Neural crest cell (in vitro differentiated cells): ENCODE data around the gene LIPT2. TPM values are rescaled to one million over a fixed set of nuclear protein-coding genes. Genes with fewer than 3 reads are reported as not detected.

Experiments
- DNase-seq: peaks from one replicate; pipeline ENCODE4 v3.0.0; 2021; ENCODE audit warnings: low read depth, mixed read lengths, low spot score
- H3K27ac Mint-ChIP-seq: one replicate; pipeline ENCODE4 v1.8.0; 2021; ENCODE audit warnings: mild to moderate bottlenecking, mixed read lengths; ENCODE audit not compliant: unreplicated experiment
- H3K27me3 Mint-ChIP-seq: 2 replicates; pipeline ENCODE4 v1.8.0; 2021; ENCODE audit warnings: low read depth, mild to moderate bottlenecking, mixed read lengths
- H3K36me3 Mint-ChIP-seq: 2 replicates; pipeline ENCODE4 v1.8.0; 2021; ENCODE audit warnings: low read depth, mild to moderate bottlenecking, mixed read lengths
- H3K4me1 Mint-ChIP-seq: 2 replicates; pipeline ENCODE4 v1.8.0; 2021; ENCODE audit warnings: mixed read lengths
- H3K4me3 Mint-ChIP-seq: one replicate; pipeline ENCODE4 v1.8.0; 2021; ENCODE audit warnings: mild to moderate bottlenecking, mixed read lengths
- H3K9me3 Mint-ChIP-seq: 2 replicates; pipeline ENCODE4 v1.8.0; 2021; ENCODE audit warnings: mixed read lengths
- CTCF ChIP-seq: fragments of 200-600 bp; sonication (generic); conservative IDR thresholded peaks from 2 replicates; pipeline ENCODE4 v1.5.0; 2021; ENCODE audit warnings: antibody characterized with exemption, mild to moderate bottlenecking
- total RNA-seq: library from RNA; stranded (reverse); gene quantifications from 2 replicates; pipeline ENCODE4 v1.2.1, GENCODE V29; 2021

LIPT2 gene
- total RNA-seq, 1 donor from 2014 or later: 8.6 TPM

GRCh38 chr11:74473382-74474173 lies 19.9 kb downstream of the LIPT2 start:
- Mint-ChIP-seq H3K4me1 (no peaks in the 10 kb centered on the region), H3K27ac (peak overlapping the region; percentile 24), H3K4me3 (no peak overlapping the region), H3K27me3 (peaks cover 2% of the 10 kb centered on the region), H3K36me3 (no peaks in the 10 kb centered on the region), H3K9me3 (no peaks in the 10 kb centered on the region)
- DNase-seq: no peak
- no peak for TF ChIP-seq CTCF

- Mint-ChIP-seq H3K36me3 (no peaks in the 10 kb centered on the region), H3K4me3 (no peak overlapping the region), H3K27me3 (peaks cover 13% of the 10 kb centered on the region), H3K27ac (no peak overlapping the region), H3K9me3 (no peaks in the 10 kb centered on the region), H3K4me1 (peaks cover 10% of the 10 kb centered on the region)
- DNase-seq: no peak
- TF ChIP-seq CTCF: no peak
Observed at GRCh38 chr11:74471668-74472429, 21.7 kb downstream of the LIPT2 start.

GRCh38 chr11:74471037-74471436 lies 22.5 kb downstream of the LIPT2 start:
- no peak overlapping the region for H3K4me3 Mint-ChIP-seq
- H3K4me1 Mint-ChIP-seq: peaks cover 10% of the 10 kb centered on the region
- no peak for DNase-seq
- no peak overlapping the region for H3K27ac Mint-ChIP-seq
- no peak for TF ChIP-seq CTCF
- H3K27me3 Mint-ChIP-seq: peaks cover 17% of the 10 kb centered on the region
- H3K36me3 Mint-ChIP-seq: no peaks in the 10 kb centered on the region
- no peaks in the 10 kb centered on the region for H3K9me3 Mint-ChIP-seq

- H3K27ac Mint-ChIP-seq: no peak overlapping the region
- peaks cover 17% of the 10 kb centered on the region for H3K27me3 Mint-ChIP-seq
- TF ChIP-seq CTCF: no peak
- no peaks in the 10 kb centered on the region for H3K36me3 Mint-ChIP-seq
- H3K4me3 Mint-ChIP-seq: no peak overlapping the region
- peaks cover 10% of the 10 kb centered on the region for H3K4me1 Mint-ChIP-seq
- DNase-seq: no peak
- H3K9me3 Mint-ChIP-seq: no peaks in the 10 kb centered on the region
Observed at GRCh38 chr11:74470526-74470925, 23.0 kb downstream of the LIPT2 start.

- no peak overlapping the region for H3K4me3 Mint-ChIP-seq
- H3K27me3 Mint-ChIP-seq: peaks cover 17% of the 10 kb centered on the region
- TF ChIP-seq CTCF: no peak
- H3K4me1 Mint-ChIP-seq: peaks cover 10% of the 10 kb centered on the region
- no peaks in the 10 kb centered on the region for H3K36me3 Mint-ChIP-seq
- no peak for DNase-seq
- no peak overlapping the region for H3K27ac Mint-ChIP-seq
- no peaks in the 10 kb centered on the region for H3K9me3 Mint-ChIP-seq
Observed at GRCh38 chr11:74468936-74469335, 24.6 kb downstream of the LIPT2 start.
